Karpas-422 (cell line): ENCODE data around the gene CDK2. TPM values are rescaled to one million over a fixed set of nuclear protein-coding genes. Genes with fewer than 3 reads are reported as not detected.
"Not testable (repeated sequence)": the region's sequence is repeated elsewhere in the genome, so short reads cannot be mapped to it uniquely, and the experiment has no call there.

Source experiments
- DNase-seq: peaks from one replicate; pipeline ENCODE4 v3.0.0-alpha.2; 2015
- H2AFZ ChIP-seq: fragments of 200-600 bp; sonication (generic); 2 replicates; pipeline ENCODE4 v1.6.1; 2014; ENCODE audit warnings: antibody characterized with exemption, low read length, mixed read lengths
- H3K27ac ChIP-seq: fragments of 200-600 bp; sonication (generic); 2 replicates; pipeline ENCODE4 v1.5.1; 2014; ENCODE audit warnings: mild to moderate bottlenecking, low read length, moderate library complexity
- H3K27me3 ChIP-seq: fragments of 200-600 bp; sonication (generic); 2 replicates; pipeline ENCODE4 v1.6.1; 2014; ENCODE audit warnings: low read length, mixed read lengths
- H3K36me3 ChIP-seq: fragments of 200-600 bp; sonication (generic); 2 replicates; pipeline ENCODE4 v1.6.1; 2014; ENCODE audit warnings: low read length, mixed read lengths; ENCODE audit not compliant: insufficient read depth
- H3K4me1 ChIP-seq: fragments of 200-600 bp; sonication (generic); 2 replicates; pipeline ENCODE4 v1.6.1; 2014; ENCODE audit warnings: mild to moderate bottlenecking, low read length, mixed read lengths
- H3K4me2 ChIP-seq: fragments of 200-600 bp; sonication (generic); 2 replicates; pipeline ENCODE4 v1.6.1; 2014; ENCODE audit warnings: low read length, low read depth, mild to moderate bottlenecking; ENCODE audit not compliant: poor library complexity, severe bottlenecking
- H3K4me3 ChIP-seq: fragments of 200-600 bp; sonication (generic); 2 replicates; pipeline ENCODE4 v1.5.1; 2014; ENCODE audit warnings: mild to moderate bottlenecking, antibody characterized with exemption, low read length, mixed read lengths
- H3K79me2 ChIP-seq: fragments of 200-600 bp; sonication (generic); 2 replicates; pipeline ENCODE4 v1.6.1; 2014; ENCODE audit warnings: mild to moderate bottlenecking, low read length, mixed read lengths
- H3K9ac ChIP-seq: fragments of 200-600 bp; sonication (generic); 2 replicates; pipeline ENCODE4 v1.6.0; 2014; ENCODE audit warnings: low read length
- H3K9me2 ChIP-seq: fragments of 200-600 bp; sonication (generic), shearing (Covaris generic); replicated peaks from 2 replicates; pipeline ENCODE4 v1.6.0; 2014; ENCODE audit warnings: mild to moderate bottlenecking, low read length, moderate library complexity; ENCODE audit not compliant: insufficient read depth
- H3K9me3 ChIP-seq: fragments of 300-700, 200-600 bp; sonication (generic); 2 replicates; pipeline ENCODE4 v1.6.1; 2014; ENCODE audit warnings: low read length, mixed read lengths
- H4K20me1 ChIP-seq: fragments of 200-600 bp; sonication (generic); 2 replicates; pipeline ENCODE4 v1.6.1; 2014; ENCODE audit warnings: mild to moderate bottlenecking, antibody characterized with exemption, low read length, low read depth; ENCODE audit not compliant: insufficient read depth
- total RNA-seq: library from RNA; depleted of rRNA; stranded (reverse); fragments of >200 nt; shearing (Covaris generic); gene quantifications from 2 replicates; pipeline ENCODE4 v1.2.3, GENCODE V29; 2014; ENCODE audit warnings: low replicate concordance

Gene CDK2
- total RNA-seq, 1 experiment from 2014 or later, result 49.9 TPM

GRCh38 chr12:55993230-55993853 lies 26.7 kb downstream of the CDK2 start:
- H3K4me2 ChIP-seq, result no peak overlapping the region
- no peak for DNase-seq
- no peaks in the 10 kb centered on the region for H4K20me1 ChIP-seq
- H3K79me2 ChIP-seq, result no peaks in the 10 kb centered on the region
- no peaks in the 10 kb centered on the region for H3K4me1 ChIP-seq
- H3K4me3 ChIP-seq, result no peak overlapping the region
- no peak overlapping the region for H3K9ac ChIP-seq
- peaks cover 9% of the 10 kb centered on the region; the same call in 1 of the 2 replicates for H3K36me3 ChIP-seq
- no peaks in the 10 kb centered on the region for H3K9me2 ChIP-seq
- H3K9me3 ChIP-seq, result no peaks in the 10 kb centered on the region
- H2AFZ ChIP-seq, result no peak overlapping the region
- no peaks in the 10 kb centered on the region for H3K27me3 ChIP-seq
- H3K27ac ChIP-seq, result no peak overlapping the region

- no peak overlapping the region for H2AFZ ChIP-seq
- no peaks in the 10 kb centered on the region for H3K9me3 ChIP-seq
- H4K20me1 ChIP-seq, result no peaks in the 10 kb centered on the region
- no peaks in the 10 kb centered on the region for H3K79me2 ChIP-seq
- H3K9me2 ChIP-seq, result no peaks in the 10 kb centered on the region
- H3K4me3 ChIP-seq, result no peak overlapping the region
- H3K9ac ChIP-seq, result no peak overlapping the region
- no peak overlapping the region for H3K27ac ChIP-seq
- no peak overlapping the region for H3K4me2 ChIP-seq
- DNase-seq, result no peak
- peaks cover 9% of the 10 kb centered on the region; the same call in 1 of the 2 replicates for H3K36me3 ChIP-seq
- no peaks in the 10 kb centered on the region for H3K4me1 ChIP-seq
- no peaks in the 10 kb centered on the region for H3K27me3 ChIP-seq
Measured at GRCh38 chr12:55995366-55995765, 28.7 kb downstream of the CDK2 start.

GRCh38 chr12:55996201-55996714 lies 29.6 kb downstream of the CDK2 start:
- H3K4me2 ChIP-seq, result no peak overlapping the region
- H3K9me2 ChIP-seq, result no peaks in the 10 kb centered on the region
- no peaks in the 10 kb centered on the region for H3K9me3 ChIP-seq
- DNase-seq, result peak; percentile 88
- H2AFZ ChIP-seq, result no peak overlapping the region
- no peak overlapping the region for H3K4me3 ChIP-seq
- no peaks in the 10 kb centered on the region for H3K4me1 ChIP-seq
- no peaks in the 10 kb centered on the region for H3K27me3 ChIP-seq
- H3K27ac ChIP-seq, result no peak overlapping the region
- H3K36me3 ChIP-seq, result peaks cover 2% of the 10 kb centered on the region; the same call in 1 of the 2 replicates
- H3K79me2 ChIP-seq, result no peaks in the 10 kb centered on the region
- no peak overlapping the region for H3K9ac ChIP-seq
- no peaks in the 10 kb centered on the region for H4K20me1 ChIP-seq

- DNase-seq, result no peak
- Histone ChIP-seq H3K4me3 (no peak within 1 kb of the TSS), H4K20me1 (no peaks in the 10 kb centered on the region), H2AFZ (no peak within 1 kb of the TSS), H3K27me3 (no peaks in the 10 kb centered on the region), H3K4me1 (no peaks in the 10 kb centered on the region), H3K9me3 (no peaks in the 10 kb centered on the region), H3K27ac (no peak within 1 kb of the TSS), H3K79me2 (no peaks in the 10 kb centered on the region), H3K9me2 (no peaks in the 10 kb centered on the region), H3K4me2 (no peak within 1 kb of the TSS), H3K36me3 (no peaks in the 10 kb centered on the region), H3K9ac (no peak within 1 kb of the TSS)
Measured at GRCh38 chr12:55996715-55997534, 30.3 kb downstream of the CDK2 start, which contains the start of gene SUOX. TSS of gene SUOX (plus strand) at chr12:55997276. CDS start at chr12:56002222, 4,946 bp downstream.

- H3K79me2 ChIP-seq, result no peaks in the 10 kb centered on the region
- no peaks in the 10 kb centered on the region for H4K20me1 ChIP-seq
- no peaks in the 10 kb centered on the region for H3K4me1 ChIP-seq
- no peaks in the 10 kb centered on the region for H3K9me2 ChIP-seq
- no peak overlapping the region for H2AFZ ChIP-seq
- H3K9me3 ChIP-seq, result no peaks in the 10 kb centered on the region
- H3K27me3 ChIP-seq, result no peaks in the 10 kb centered on the region
- H3K4me2 ChIP-seq, result no peak overlapping the region
- no peak overlapping the region for H3K9ac ChIP-seq
- H3K36me3 ChIP-seq, result no peaks in the 10 kb centered on the region
- DNase-seq, result no peak
- no peak overlapping the region for H3K27ac ChIP-seq
- no peak overlapping the region for H3K4me3 ChIP-seq
Measured at GRCh38 chr12:55997535-55997859, 30.9 kb downstream of the CDK2 start.

GRCh38 chr12:55999522-55999921 lies 32.9 kb downstream of the CDK2 start:
- H3K36me3 ChIP-seq, DNase-seq, H2AFZ ChIP-seq, H3K9me2 ChIP-seq, H3K27me3 ChIP-seq, H3K4me3 ChIP-seq, H3K4me1 ChIP-seq, H3K27ac ChIP-seq, H3K79me2 ChIP-seq, H4K20me1 ChIP-seq, H3K4me2 ChIP-seq, H3K9ac ChIP-seq, H3K9me3 ChIP-seq: not testable (repeated sequence)

- H3K9me3 ChIP-seq, H3K9me2 ChIP-seq, H4K20me1 ChIP-seq, H3K4me1 ChIP-seq, H3K4me2 ChIP-seq, H3K27ac ChIP-seq, H2AFZ ChIP-seq, H3K9ac ChIP-seq, H3K27me3 ChIP-seq, H3K79me2 ChIP-seq, H3K4me3 ChIP-seq, DNase-seq, H3K36me3 ChIP-seq: not testable (repeated sequence)
Measured at GRCh38 chr12:55999999-56000540, 33.4 kb downstream of the CDK2 start.

GRCh38 chr12:56001487-56002100 lies 35.0 kb downstream of the CDK2 start:
- H3K9me3 ChIP-seq, result no peaks in the 10 kb centered on the region
- no peak overlapping the region for H3K4me2 ChIP-seq
- no peak overlapping the region for H2AFZ ChIP-seq
- no peak for DNase-seq
- H3K27me3 ChIP-seq, result no peaks in the 10 kb centered on the region
- no peaks in the 10 kb centered on the region for H3K79me2 ChIP-seq
- no peaks in the 10 kb centered on the region for H3K4me1 ChIP-seq
- H3K9ac ChIP-seq, result no peak overlapping the region
- no peaks in the 10 kb centered on the region for H4K20me1 ChIP-seq
- H3K4me3 ChIP-seq, result no peak overlapping the region
- H3K36me3 ChIP-seq, result no peaks in the 10 kb centered on the region
- H3K27ac ChIP-seq, result no peak overlapping the region
- H3K9me2 ChIP-seq, result no peaks in the 10 kb centered on the region
